MV-4-11 (cell line): ENCODE measurements around the gene FBRS.
"Not testable (repeated sequence)": the region's sequence is repeated elsewhere in the genome, so short reads cannot be mapped to it uniquely, and the experiment has no call there.

Experiments
- DNase-seq: peaks from one replicate; lab custom pipeline; 2025; lab: John Stamatoyannopoulos, UW

FBRS gene

GRCh38 chr16:30657866-30658730 lies at the start of gene FBRS:
Gene FBRS, plus strand, starts transcription at chr16:30658431. Its CDS starts 1,088 bp downstream, at chr16:30659519.
- peak; percentile 100 for DNase-seq

GRCh38 chr16:30609002-30609925 lies 49.0 kb upstream of the FBRS start:
- no peak for DNase-seq

- DNase-seq, result peak; percentile 96
Observed at GRCh38 chr16:30609926-30610839, 48.0 kb upstream of the FBRS start, which contains the start of gene ZNF689. Gene ZNF689, minus strand, starts transcription at chr16:30610389. Its CDS starts 348 bp downstream, at chr16:30610041.

GRCh38 chr16:30615358-30616091 lies 42.7 kb upstream of the FBRS start:
- peak; percentile 67 for DNase-seq

GRCh38 chr16:30619202-30619601 lies 39.0 kb upstream of the FBRS start:
- DNase-seq, result peak; percentile 41

- no peak for DNase-seq
Observed at GRCh38 chr16:30619638-30620037, 38.6 kb upstream of the FBRS start.

GRCh38 chr16:30620169-30620568 lies 38.1 kb upstream of the FBRS start:
- DNase-seq, result no peak

GRCh38 chr16:30621765-30622164 lies 36.5 kb upstream of the FBRS start:
- no peak for DNase-seq

GRCh38 chr16:30622455-30623032 lies 35.7 kb upstream of the FBRS start:
- no peak for DNase-seq

- DNase-seq, result no peak
Observed at GRCh38 chr16:30623536-30624283, 34.5 kb upstream of the FBRS start.

- DNase-seq, result no peak
Observed at GRCh38 chr16:30626236-30626635, 32.0 kb upstream of the FBRS start.

GRCh38 chr16:30628628-30629540 lies 29.3 kb upstream of the FBRS start:
- peak; percentile 82 for DNase-seq

- peak; percentile 23 for DNase-seq
Observed at GRCh38 chr16:30632454-30632853, 25.8 kb upstream of the FBRS start.

GRCh38 chr16:30633526-30633925 lies 24.7 kb upstream of the FBRS start:
- DNase-seq, result no peak

GRCh38 chr16:30636599-30636998 lies 21.6 kb upstream of the FBRS start:
- DNase-seq, result no peak

GRCh38 chr16:30637139-30637538 lies 21.1 kb upstream of the FBRS start:
- not testable (repeated sequence) for DNase-seq

GRCh38 chr16:30637944-30638343 lies 20.3 kb upstream of the FBRS start:
- peak; percentile 70 for DNase-seq

- no peak for DNase-seq
Observed at GRCh38 chr16:30641378-30641982, 16.8 kb upstream of the FBRS start.
